ENCODE results near the gene RP9.
"Not testable (repeated sequence)": the region's sequence is repeated elsewhere in the genome, so short reads cannot be mapped to it uniquely, and the experiment has no call there.

The RP9 gene

DNA sequence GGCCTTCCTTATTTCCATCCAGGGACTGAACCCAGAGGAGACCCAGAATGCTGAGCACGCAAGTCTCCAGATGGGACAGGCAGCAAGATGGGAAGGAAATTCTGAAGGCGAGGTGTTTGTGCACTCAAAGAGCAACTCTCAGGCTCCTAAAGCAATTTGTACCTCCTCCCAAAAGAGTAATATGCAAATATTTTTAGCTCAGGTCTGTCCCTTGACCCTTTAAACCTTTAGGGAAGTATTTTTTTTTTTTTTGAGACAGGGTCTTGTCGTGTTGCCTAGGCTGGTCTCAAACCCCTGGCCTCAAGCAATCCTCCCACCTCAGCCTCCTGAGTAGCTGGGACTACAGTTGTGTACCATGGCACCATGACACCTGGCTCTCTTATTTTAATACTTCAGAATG is 8.4 kb downstream of the RP9 start:
- no peak for DNase-seq

DNA sequence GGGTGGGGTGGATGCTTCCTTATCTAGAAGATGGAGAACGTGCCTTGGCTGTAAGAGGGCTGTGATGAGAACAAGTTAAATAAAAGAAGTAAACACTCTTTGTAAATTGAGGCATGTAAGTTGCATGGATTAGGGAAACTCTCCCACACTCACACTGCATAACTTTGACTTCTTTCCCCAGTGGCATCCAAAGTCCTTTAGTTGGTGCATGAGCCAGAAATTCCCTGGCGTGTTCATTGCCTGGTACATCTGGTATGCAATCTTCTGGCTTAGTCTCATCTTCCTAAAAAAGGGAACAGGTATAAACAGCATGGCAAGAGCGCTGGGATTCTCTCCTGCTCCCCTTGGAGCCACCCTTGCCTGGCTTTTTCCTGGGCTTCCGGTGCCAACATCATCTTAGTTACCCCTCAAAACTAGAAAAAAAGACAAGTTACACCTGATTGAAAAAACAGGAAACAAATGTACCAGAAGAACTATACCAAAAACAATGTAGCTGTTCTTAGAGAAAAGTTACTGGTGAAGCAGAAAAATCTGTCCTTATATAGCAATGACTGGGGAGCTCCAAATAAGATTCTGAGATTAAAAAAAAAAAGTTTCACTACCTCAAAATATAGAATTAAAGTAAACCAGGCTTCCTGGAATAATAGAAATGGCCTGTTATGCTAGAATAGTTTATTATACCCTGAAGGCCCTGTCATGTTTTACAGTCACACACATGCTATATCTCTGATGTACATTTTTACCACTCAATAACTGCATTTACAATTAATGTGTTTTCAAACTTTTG is 9.9 kb downstream of the RP9 start:
- DNase-seq, result no peak

- DNase-seq, result not testable (repeated sequence)
Observed at GRCh38 chr7:33094745-33095275, 14.4 kb downstream of the RP9 start.

GRCh38 chr7:33093266-33093665 is 15.9 kb downstream of the RP9 start:
- DNase-seq, result no peak

- DNase-seq, result no peak
Observed at GRCh38 chr7:33091641-33092191, 17.5 kb downstream of the RP9 start.

DNA sequence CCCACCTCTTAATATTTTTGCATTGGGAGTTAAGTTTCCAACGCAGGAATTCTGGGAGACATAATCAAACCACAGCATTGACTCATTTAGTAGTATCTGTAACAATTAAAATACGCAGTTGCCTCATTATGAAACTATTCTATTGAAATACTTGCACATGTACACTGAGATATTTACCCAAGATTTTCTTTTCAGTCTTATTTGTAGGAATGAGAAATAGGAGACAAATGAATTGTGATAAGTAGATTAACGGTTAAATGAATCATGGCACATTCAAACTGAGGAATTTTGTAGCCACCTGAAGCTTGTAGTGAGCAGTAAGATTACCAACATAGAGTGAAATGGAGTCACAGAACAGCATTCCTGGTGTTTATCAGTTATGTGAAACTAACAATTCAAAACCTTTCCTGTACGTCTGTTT is 18.1 kb downstream of the RP9 start:
- DNase-seq, result no peak

DNA sequence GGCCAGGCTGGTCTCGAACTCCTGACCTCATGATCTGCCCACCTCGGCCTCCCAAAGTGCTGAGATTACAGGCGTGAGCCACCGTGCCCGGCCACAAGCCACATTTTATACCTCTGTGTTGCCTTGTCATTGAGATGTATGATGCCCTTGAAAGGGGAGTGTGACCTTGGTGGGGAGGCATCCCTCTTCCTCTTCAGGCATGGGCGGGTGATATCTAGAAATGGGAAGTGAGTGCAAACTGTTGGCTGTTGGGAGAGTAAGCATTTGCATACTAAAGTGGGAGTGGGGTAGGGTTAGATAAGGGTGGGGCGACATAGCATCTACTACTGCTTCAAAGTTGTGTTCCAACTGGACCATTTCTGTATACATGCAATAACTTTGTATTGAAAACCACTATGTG is 20.1 kb downstream of the RP9 start:
- no peak for DNase-seq

DNA sequence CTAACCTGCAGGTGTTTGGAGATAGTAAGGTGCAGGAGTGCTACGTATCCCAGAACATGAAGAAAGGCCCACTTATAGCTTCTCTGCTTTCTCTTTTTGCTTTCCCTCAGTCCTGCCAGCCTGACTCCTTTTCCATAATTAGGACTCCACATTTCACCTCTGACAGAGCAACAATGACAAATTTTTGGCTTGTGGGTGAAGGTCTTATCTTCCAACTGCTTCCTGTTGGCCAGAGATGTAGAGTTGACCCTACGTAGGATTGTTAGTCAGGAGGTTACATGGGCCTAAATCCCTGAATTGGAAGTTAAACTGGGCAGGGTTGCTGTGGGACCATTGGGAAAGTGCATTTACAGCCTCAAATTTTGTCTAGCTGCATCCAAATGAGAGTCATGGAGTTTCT is 21.3 kb downstream of the RP9 start:
- DNase-seq, result no peak

GRCh38 chr7:33087356-33087755 is 21.8 kb downstream of the RP9 start:
- no peak for DNase-seq

- DNase-seq, result no peak
Observed at GRCh38 chr7:33079763-33080690, 29.2 kb downstream of the RP9 start.

DNA sequence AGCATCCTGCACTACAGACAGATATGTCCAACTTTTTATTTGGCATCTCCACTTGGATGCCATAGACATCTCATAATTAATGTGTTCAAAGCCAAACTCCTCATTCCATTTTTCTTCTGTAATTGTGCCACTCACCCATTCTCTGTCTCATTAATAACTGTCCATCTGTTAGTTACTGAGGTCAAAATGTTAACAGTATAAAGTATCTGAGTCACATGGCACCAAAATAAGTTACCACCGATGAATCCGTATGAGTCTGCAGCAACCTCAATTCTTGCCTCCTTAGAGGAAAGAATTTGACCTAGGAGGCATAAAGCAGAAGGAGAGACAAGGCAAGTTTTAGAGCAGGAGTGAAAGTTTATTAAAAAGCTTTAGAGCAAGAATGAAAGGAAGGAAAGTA is 30.1 kb downstream of the RP9 start:
- no peak for DNase-seq

- DNase-seq, result no peak
Observed at GRCh38 chr7:33076737-33077136, 32.5 kb downstream of the RP9 start.

DNA sequence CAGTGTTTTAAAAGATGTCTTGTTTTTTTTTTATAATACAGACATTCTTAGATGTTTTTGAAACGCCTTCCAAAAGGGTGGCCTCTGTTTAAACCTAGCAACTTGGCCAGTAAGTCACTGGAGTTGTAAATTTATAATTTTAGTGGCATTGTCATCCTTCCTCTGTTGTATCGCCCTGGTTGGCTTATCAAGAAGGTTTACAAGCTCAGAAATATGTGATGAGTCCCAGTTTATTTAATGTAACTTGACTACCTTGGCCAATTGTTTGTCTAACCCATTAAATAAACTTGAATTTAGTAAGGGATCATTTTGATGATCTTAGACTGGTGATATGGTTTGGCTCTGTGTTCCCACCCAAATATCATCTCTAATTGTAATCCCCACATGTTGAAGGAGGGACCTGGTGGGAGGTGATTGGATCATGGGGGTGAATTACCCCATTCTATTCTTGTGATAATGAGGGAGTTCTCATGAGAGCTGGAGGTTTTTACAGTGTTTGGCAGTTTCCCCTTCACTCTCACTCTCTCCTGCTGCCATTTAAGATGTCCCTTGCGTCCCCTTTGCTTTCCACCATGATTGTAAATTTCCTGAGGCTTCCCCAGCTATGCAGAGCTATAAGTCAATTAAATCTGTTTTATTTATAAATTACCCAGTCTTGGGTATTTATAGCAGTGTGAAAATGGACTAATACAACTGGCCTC is 33.2 kb downstream of the RP9 start:
- no peak for DNase-seq

DNA sequence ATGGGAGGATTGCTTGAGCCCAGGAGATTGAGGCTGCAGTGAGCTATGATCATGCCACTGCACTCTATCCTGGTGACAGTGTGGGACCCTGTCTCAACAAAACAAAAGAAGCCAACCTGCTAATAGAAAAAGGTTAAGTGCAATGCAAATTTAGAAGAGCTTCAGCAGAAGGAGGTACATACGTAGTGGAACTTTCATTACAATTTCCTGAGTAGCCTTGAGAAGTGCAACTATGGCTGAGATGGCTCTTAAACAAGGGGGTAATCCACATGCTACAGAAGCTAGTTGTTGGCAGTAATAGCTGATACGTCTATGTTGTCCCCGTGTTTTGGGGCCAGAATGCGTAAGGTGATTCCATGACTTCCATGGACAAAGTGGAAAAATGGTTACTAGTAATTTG is 36.0 kb downstream of the RP9 start:
- DNase-seq, result no peak

GRCh38 chr7:33072471-33072870 is 36.7 kb downstream of the RP9 start:
- no peak for DNase-seq

- DNase-seq, result no peak
Observed at GRCh38 chr7:33070831-33071230, 38.4 kb downstream of the RP9 start.

- no peak for DNase-seq
Observed at GRCh38 chr7:33070277-33070676, 38.9 kb downstream of the RP9 start.

GRCh38 chr7:33067921-33068320 is 41.3 kb downstream of the RP9 start:
- no peak for DNase-seq

DNA sequence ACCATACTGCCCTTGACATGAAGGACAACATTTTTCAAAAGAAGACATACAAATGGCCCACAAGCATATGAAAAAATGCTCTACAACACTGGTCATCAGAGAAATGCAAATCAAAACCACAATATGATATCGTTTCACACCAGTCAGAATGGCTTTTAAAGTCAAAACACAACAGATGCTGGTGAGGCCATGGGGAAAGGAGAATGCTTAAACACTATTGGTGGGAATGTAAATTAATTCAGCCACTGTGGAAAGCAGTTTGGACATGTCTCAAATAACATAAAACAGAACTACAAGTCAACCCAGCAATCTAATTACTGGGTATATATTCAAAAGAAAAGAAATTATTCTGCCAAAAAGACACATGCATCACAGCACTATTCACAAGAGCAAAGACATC is 42.4 kb downstream of the RP9 start:
- DNase-seq, result no peak

- DNase-seq, result no peak
Observed at GRCh38 chr7:33065981-33066380, 43.2 kb downstream of the RP9 start.

DNA sequence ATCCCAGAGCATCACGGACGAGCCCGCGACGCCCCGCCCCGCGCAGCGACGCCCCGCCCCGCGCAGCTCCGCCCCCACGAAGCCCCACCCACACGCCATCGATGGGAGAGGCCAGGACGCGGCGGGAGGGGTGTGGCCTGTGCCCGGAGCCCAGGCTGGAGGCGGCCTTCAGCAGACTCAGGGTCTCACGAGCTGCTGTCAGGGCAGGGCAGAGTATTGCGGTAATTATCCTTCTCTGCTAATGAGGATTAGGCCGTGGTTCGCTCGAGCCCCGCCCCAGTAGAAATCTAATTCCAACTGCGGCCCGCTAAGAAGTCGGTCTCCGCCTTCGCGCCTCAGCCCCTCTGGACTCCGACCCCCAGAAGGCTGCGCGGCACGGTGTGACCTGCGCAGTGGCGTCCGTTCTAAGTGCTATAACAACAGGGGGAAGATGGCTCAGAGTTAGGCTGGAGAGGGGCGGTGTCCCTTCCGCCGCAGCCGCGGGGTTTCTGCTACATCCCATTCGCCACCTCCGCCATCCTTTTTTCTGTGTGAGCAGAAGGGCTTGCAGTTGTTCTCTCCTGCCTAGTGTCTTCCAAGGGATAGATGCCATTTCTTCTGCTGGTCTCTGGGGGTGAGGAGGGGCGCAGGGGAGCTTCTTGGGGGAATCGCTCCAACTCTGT is 46.3 kb downstream of the RP9 start:
- peak; percentile 96 for DNase-seq
